SU-DHL-6 (cell line): ENCODE data around the gene MYO15A.

Source experiments
- EZH2phosphoT487 ChIP-seq: fragments of 200-600 bp; sonication (generic), shearing (Covaris generic); conservative IDR thresholded peaks from 2 replicates; pipeline ENCODE4 v1.6.1; 2018; ENCODE audit warnings: mild to moderate bottlenecking, antibody characterized with exemption, low read length, moderate library complexity, mixed read lengths
- TF ChIP-seq, protein P1 (sequence below): fragments of 200-600 bp; sonication (generic); IDR thresholded peaks from one replicate; pipeline ENCODE4 v1.5.1; 2017; ENCODE audit warnings: antibody characterized with exemption, mild to moderate bottlenecking, low read length, moderate library complexity; ENCODE audit not compliant: insufficient read depth, poor library complexity, severe bottlenecking

DNA sequence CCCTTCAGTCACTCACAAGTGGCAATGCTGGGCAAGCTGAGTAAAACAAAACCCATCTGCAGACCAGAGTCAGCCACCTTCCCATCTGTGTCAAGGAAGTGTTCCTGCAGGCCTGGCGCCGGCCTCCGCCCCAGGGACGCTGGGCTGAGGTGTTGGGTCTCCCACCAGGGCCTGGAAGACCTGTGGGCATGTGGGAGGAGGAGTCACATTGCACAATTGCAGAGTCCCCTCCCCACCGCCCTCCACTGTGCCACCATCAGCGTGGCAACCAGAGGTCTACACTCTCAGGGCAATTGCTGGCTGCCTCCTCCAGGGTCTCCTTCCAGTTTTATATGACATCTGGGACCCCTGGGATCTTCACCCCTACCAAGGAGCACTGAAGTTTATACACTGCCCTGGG, 3.0 kb upstream of the MYO15A start:
- TF ChIP-seq, protein P1, sequence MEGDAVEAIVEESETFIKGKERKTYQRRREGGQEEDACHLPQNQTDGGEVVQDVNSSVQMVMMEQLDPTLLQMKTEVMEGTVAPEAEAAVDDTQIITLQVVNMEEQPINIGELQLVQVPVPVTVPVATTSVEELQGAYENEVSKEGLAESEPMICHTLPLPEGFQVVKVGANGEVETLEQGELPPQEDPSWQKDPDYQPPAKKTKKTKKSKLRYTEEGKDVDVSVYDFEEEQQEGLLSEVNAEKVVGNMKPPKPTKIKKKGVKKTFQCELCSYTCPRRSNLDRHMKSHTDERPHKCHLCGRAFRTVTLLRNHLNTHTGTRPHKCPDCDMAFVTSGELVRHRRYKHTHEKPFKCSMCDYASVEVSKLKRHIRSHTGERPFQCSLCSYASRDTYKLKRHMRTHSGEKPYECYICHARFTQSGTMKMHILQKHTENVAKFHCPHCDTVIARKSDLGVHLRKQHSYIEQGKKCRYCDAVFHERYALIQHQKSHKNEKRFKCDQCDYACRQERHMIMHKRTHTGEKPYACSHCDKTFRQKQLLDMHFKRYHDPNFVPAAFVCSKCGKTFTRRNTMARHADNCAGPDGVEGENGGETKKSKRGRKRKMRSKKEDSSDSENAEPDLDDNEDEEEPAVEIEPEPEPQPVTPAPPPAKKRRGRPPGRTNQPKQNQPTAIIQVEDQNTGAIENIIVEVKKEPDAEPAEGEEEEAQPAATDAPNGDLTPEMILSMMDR: no peak
- no peak for TF ChIP-seq EZH2phosphoT487
